ENCODE measurements around the gene MYO10.

MYO10 gene

DNA sequence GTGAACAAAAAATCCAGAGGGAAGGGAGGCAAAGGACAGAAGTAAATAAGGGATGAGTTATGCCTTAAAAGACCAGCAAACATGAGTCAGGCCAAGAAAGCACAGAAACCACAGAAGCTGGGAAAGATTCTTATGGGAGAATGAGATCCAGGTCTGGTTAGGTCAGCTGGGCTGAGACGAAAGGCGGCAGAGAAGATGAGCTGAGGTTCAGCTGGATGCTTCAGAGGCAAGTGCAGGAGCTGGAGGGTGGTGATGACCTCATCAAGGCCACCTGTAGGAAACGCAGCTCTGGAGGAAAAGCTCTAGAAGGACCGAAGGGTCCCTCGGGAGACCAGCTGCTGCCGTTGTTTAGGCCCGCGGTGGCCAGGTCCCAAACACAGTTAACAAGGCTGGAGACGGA lies 152.0 kb downstream of the MYO10 start:
- TF ChIP-seq, protein P1, sequence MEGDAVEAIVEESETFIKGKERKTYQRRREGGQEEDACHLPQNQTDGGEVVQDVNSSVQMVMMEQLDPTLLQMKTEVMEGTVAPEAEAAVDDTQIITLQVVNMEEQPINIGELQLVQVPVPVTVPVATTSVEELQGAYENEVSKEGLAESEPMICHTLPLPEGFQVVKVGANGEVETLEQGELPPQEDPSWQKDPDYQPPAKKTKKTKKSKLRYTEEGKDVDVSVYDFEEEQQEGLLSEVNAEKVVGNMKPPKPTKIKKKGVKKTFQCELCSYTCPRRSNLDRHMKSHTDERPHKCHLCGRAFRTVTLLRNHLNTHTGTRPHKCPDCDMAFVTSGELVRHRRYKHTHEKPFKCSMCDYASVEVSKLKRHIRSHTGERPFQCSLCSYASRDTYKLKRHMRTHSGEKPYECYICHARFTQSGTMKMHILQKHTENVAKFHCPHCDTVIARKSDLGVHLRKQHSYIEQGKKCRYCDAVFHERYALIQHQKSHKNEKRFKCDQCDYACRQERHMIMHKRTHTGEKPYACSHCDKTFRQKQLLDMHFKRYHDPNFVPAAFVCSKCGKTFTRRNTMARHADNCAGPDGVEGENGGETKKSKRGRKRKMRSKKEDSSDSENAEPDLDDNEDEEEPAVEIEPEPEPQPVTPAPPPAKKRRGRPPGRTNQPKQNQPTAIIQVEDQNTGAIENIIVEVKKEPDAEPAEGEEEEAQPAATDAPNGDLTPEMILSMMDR (IDR thresholded peaks at IDR 0.05; ENCODE audit: insufficient read depth, missing control alignments) = no peak
- FAIRE-seq (no peak), DNase-seq (ENCODE audit: insufficient read length, low spot score) (no peak)

DNA sequence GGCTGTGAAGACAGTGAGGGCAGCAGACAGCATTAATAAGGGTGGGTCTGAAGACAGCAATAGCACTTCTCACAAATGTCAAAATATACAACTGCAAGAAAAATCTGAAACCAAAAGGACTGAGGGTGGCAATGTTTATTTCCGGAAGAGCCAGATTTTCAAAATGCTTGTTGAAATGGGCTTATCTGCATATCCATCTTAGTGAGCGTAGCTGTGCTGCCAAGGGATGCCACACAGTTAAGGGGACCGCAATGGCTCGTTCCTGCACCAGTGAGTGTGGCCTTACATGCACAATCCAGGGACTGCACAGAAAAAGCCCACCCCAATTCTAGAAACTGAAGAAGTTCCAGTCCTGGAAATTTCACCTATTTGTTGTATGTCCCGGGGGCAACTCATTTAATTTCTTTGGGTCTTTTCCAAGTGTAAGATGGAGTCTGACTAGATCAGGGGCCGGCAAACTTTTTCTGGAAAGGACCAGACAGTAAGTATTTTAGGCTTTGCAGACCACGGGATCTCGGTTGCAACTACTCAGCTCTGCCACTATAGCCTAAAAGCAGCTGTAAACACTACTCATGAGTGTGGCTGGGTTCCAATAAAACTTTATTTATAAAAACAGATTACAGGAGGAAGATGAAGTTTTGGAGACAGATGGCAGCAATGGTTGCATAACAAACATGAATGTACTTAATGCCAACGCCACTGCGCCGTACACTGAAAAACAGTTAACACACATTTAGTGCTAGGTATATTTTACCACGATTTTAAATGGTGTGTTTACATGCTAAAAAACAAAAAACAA lies 154.1 kb downstream of the MYO10 start:
- no peak for FAIRE-seq
- DNase-seq (ENCODE audit: insufficient read length, low spot score) = no peak
- TF ChIP-seq, protein P1 (IDR thresholded peaks at IDR 0.05; ENCODE audit: insufficient read depth, missing control alignments) = no peak

DNA sequence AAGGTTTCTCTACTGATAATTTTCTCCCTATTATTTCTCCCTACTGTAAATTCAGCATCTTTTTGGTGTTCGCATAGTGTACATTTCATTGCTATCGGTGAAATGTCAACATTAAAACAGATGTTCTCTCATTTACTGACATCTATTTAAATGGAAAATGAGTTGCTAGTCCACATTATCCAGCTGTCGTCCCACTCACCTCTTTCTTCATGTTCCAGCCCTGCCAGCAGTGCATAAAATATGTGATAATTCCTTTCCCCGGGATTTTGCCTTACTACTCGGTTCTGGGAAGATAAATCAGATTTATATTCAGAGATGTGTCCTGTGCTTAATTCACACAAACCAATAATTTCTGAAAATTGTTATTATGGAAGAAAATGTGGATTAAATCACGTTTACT lies 155.8 kb downstream of the MYO10 start:
- TF ChIP-seq, protein P1 (IDR thresholded peaks at IDR 0.05; ENCODE audit: insufficient read depth, missing control alignments) = no peak
- DNase-seq (ENCODE audit: insufficient read length, low spot score) (no peak), FAIRE-seq (no peak)

DNA sequence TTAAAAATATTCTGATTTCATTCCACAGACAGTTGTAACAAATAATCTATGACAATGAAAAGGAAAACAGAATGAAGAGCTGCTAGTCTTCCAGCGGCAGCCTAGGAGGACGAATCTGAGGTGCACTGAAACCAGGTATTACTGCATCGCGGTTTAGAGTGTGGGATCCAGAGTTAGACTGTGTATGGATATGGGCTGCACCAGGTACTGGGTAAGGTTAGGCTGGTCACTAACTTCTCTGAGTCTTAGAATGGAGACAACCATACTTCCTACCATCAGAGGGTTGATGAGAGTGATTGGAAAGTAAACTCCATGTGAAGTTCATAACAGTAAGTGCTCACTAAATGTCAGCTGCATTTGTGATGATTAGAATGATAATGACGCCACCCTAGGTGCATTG lies 158.7 kb downstream of the MYO10 start:
- TF ChIP-seq, protein P1 (IDR thresholded peaks at IDR 0.05; ENCODE audit: insufficient read depth, missing control alignments) = no peak
- FAIRE-seq (no peak), DNase-seq (ENCODE audit: insufficient read length, low spot score) (no peak)

DNA sequence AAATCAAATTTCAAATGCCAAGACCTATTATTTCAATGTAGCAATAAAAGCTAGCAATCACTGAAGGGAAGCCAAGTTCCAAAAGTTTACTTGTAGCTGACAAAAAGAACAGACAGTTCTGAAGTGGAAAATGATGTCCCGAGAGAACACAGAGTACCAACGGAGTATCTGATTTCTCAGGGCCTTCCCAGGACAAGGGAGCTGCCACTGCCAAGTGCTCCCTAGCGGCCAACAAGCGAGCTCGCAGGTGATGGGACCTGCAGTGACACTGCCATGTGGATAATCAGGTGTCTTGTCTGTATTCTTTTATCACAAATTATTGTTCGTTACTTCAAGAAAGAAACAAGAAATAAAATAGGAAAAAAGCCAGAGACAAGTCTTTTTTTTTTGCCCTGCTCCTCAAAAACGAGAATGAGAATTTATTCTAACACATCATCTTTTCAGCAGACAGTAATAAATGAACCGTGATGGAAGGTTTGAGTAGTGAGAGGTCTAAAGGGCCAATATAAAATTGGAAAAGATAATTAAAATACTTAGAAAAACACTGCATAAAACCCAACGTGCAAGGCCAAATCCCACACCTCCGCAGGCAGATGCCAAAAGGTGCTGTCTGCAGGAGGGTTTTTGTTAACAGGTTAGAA lies 159.4 kb downstream of the MYO10 start:
- TF ChIP-seq, protein P1 (IDR thresholded peaks at IDR 0.05; ENCODE audit: insufficient read depth, missing control alignments) = peak; percentile 12
- no peak for DNase-seq (ENCODE audit: insufficient read length, low spot score)
- no peak for FAIRE-seq

DNA sequence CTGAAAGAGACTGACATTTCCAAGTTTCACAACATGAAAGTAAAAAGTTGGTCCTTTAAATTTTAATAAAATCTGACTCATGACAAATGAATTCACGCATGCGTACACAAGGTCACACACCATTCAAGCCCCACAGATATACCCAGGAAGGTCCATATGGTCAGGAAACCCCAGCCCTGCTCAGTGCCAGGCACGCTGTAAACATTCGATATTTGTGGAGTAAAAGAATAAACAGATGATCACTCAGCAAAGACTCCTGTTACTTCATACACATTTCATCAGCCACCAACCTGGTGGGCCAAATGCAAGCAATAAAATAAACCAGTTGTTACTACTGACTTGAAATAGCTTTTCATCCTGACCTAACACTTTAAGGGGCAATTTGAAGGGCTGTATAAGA lies 161.3 kb downstream of the MYO10 start:
- TF ChIP-seq, protein P1 (IDR thresholded peaks at IDR 0.05; ENCODE audit: insufficient read depth, missing control alignments) = no peak
- DNase-seq (ENCODE audit: insufficient read length, low spot score) (no peak), FAIRE-seq (no peak)

DNA sequence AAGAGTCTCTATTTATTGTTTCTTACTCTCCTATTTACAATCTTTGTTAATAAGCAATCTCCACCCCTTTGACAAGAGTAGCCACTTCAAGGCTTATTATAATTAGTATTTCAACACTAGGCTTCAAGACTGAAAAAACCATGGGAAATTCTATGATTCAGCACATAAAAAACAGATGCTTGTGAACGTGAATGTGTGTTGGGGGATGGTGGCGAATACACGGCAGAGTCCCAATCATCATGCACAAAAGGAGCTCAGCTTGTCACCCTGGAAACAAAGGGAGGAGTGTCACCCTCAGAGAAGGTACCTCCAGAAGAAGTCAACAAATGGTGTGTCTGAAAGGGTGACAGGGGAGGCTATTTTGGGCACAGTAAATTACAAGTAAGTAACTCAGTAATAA lies 162.1 kb downstream of the MYO10 start:
- DNase-seq (ENCODE audit: insufficient read length, low spot score) (no peak), FAIRE-seq (no peak)
- TF ChIP-seq, protein P1 (IDR thresholded peaks at IDR 0.05; ENCODE audit: insufficient read depth, missing control alignments) = no peak

Measured in D721Med (cell line).